Suprapubic skin (tissue), 4 donors: ENCODE data around the gene ABHD10.

Source experiments
- EP300 ChIP-seq: sonication (generic); formaldehyde crosslinking; IDR thresholded peaks from one replicate; pipeline ENCODE4 v1.6.1; 2017; ENCODE audit warnings: antibody characterized with exemption
- POLR2A ChIP-seq, 2 donors: fragments of 450-650 bp; IDR thresholded peaks; one replicate each; pipeline ENCODE4 v1.6.1; 2017; ENCODE audit warnings: antibody characterized with exemption in 2 of 2, mild to moderate bottlenecking in 2 of 2, moderate library complexity in 2 of 2
- POLR2AphosphoS5 ChIP-seq, 3 donors: sonication (generic); formaldehyde crosslinking; IDR thresholded peaks; one replicate each; pipeline ENCODE4 v1.6.1; 2017; ENCODE audit warnings: antibody characterized with exemption in 3 of 3
- TF ChIP-seq, protein P1 (sequence below), 2 donors: fragments of 200-600 bp in 1 of 2; fragments of 450-650 bp in 1 of 2; sonication (generic) in 1 of 2; IDR thresholded peaks; one replicate each; pipeline ENCODE4 v1.5.1; 2016 to 2019; ENCODE audit warnings: antibody characterized with exemption in 2 of 2, mild to moderate bottlenecking in 1 of 2, moderate library complexity in 1 of 2

DNA sequence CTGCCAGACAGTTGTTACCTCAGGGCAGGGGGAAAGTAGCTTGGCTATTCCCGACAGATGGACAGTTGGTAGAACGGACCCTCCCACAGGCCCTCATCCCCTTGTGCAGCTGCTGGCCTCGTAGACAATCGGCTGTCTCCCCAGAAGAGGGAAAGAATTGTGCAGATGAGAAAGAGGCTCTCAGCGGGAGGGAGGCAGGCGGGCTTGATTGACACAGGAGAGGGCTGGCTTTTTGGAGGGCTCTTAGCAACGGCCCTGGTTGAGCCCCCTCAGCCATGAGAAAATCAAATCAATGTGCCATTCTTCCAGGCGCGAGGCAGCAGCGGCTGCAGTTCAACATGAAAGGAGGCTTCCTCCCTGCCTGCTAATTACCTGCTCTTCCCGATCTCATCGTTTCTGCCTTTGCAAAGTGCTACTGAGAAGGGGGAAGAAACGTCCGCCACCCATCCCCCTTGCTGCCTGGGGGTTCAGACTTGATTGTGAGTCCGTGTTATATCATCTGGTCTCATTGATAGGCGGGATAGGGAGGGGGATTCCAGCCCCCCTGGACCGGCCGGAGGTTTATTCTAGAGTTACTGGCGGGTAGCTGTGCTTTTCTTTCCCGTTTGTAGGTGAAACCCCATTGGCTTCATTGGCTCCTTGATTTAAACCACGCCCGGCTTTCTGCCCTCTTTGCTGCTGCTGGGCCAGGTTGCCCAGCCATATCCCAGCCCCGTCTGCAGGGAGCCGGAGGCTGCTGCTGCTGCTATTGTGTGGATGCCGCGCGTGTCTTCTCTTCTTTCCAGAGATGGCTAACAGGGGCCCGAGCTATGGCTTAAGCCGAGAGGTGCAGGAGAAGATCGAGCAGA lies 20.0 kb downstream of the ABHD10 start, which contains the start of gene TAGLN3:
- TF ChIP-seq, protein P1, sequence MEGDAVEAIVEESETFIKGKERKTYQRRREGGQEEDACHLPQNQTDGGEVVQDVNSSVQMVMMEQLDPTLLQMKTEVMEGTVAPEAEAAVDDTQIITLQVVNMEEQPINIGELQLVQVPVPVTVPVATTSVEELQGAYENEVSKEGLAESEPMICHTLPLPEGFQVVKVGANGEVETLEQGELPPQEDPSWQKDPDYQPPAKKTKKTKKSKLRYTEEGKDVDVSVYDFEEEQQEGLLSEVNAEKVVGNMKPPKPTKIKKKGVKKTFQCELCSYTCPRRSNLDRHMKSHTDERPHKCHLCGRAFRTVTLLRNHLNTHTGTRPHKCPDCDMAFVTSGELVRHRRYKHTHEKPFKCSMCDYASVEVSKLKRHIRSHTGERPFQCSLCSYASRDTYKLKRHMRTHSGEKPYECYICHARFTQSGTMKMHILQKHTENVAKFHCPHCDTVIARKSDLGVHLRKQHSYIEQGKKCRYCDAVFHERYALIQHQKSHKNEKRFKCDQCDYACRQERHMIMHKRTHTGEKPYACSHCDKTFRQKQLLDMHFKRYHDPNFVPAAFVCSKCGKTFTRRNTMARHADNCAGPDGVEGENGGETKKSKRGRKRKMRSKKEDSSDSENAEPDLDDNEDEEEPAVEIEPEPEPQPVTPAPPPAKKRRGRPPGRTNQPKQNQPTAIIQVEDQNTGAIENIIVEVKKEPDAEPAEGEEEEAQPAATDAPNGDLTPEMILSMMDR (IDR thresholded peaks at IDR 0.05) = no peak
- no peak for TF ChIP-seq POLR2A (IDR thresholded peaks at IDR 0.05)
- no peak for TF ChIP-seq EP300
- TF ChIP-seq POLR2AphosphoS5 (IDR thresholded peaks at IDR 0.05) = no peak
